Hematopoietic multipotent progenitor cell treated with erythropoietin and hydrocortisone succinate and interleukin-3 and kit ligand, for 15 days (in vitro differentiated cells): ENCODE data around the gene DRGX.

Source experiments
- DNase-seq: peaks from one replicate; pipeline ENCODE4 v3.0.0-alpha.2; 2015; ENCODE audit warnings: low spot score

The DRGX gene

GRCh38 chr10:49407552-49408137, 11.8 kb upstream of the DRGX start:
- peak; percentile 61 for DNase-seq

- no peak for DNase-seq
Observed at GRCh38 chr10:49407151-49407550, 11.3 kb upstream of the DRGX start.

- no peak for DNase-seq
Observed at GRCh38 chr10:49404321-49404878, 8.5 kb upstream of the DRGX start.

GRCh38 chr10:49403363-49403762, 7.5 kb upstream of the DRGX start:
- DNase-seq, result no peak

GRCh38 chr10:49400365-49400764, 4.5 kb upstream of the DRGX start:
- no peak for DNase-seq

GRCh38 chr10:49398986-49399385, 3.1 kb upstream of the DRGX start:
- DNase-seq, result no peak

- no peak for DNase-seq
Observed at GRCh38 chr10:49398000-49398861, 2.3 kb upstream of the DRGX start.

GRCh38 chr10:49397036-49397999, 1.4 kb upstream of the DRGX start:
- no peak for DNase-seq

GRCh38 chr10:49396666-49396999, 744 bp upstream of the DRGX start:
- no peak for DNase-seq

GRCh38 chr10:49394933-49395740, 752 bp downstream of the DRGX start:
- DNase-seq, result no peak

GRCh38 chr10:49393757-49394156, 2.1 kb downstream of the DRGX start:
- DNase-seq, result no peak

GRCh38 chr10:49393301-49393700, 2.6 kb downstream of the DRGX start:
- DNase-seq, result no peak

- no peak for DNase-seq
Observed at GRCh38 chr10:49389361-49389933, 6.4 kb downstream of the DRGX start.

- DNase-seq, result no peak
Observed at GRCh38 chr10:49388161-49388560, 7.7 kb downstream of the DRGX start.

GRCh38 chr10:49387071-49387470, 8.8 kb downstream of the DRGX start:
- DNase-seq, result no peak

- no peak for DNase-seq
Observed at GRCh38 chr10:49385939-49386922, 9.7 kb downstream of the DRGX start.

- DNase-seq, result no peak
Observed at GRCh38 chr10:49384268-49384953, 11.5 kb downstream of the DRGX start.

- no peak for DNase-seq
Observed at GRCh38 chr10:49383853-49384252, 12.0 kb downstream of the DRGX start.

GRCh38 chr10:49382826-49383225, 13.1 kb downstream of the DRGX start:
- no peak for DNase-seq
